ENCODE data around the gene SHB.

GRCh38 chr9:37947471-37947870 is 121.6 kb downstream of the SHB start:
- TF ChIP-seq POLR2A (IDR thresholded peaks at IDR 0.05) (no peak), CTCF (IDR thresholded peaks at IDR 0.05) (no peak)

Measured in lower leg skin (tissue), 3 donors.